Measurements from ENCODE around the gene B3GNT8. TPM values are rescaled to one million over a fixed set of nuclear protein-coding genes. Genes with fewer than 3 reads are reported as not detected.

Gene B3GNT8
- total and polyA plus RNA-seq, 2 of the 8 experiments (the other 6 are each of a cell fraction or from before 2014, with no cell fraction given), result 0.67 to 0.86 TPM

DNA sequence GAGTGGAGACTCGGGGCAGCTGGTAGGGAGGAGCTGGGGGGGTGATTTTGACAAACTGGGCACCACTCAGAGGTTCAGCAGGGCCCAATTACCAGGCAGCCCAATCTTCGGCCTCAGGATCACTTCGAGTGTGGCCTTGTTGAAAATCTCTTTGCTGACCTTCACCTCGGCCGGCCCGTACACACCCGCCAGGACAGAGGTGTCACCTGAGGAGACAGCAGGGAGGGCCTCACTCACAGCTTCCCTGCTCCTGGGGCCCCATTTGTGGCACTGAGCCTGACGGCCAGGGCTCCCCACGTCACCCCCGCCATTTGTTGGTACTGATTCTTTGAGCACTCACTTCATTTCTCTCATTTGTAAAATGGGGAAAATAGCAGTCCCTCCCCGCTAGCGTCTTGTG lies 34.4 kb downstream of the B3GNT8 start:
- WGBS, 2 experiments (ENCODE audit: extremely low coverage in 1 of 2, insufficient coverage in 1 of 2, insufficient read length in 1 of 2, insufficient replicate concordance in 2 of 2, low coverage in 1 of 2, low lambda C conversion rate in 2 of 2, missing lambda C conversion rate in 1 of 2), result 91% methylated on average over 12 of the region's 12 CpGs; no CpG with 5 or more reads in 1 of the 2 experiments
- no peaks in the 10 kb centered on the region for H3K9me3 ChIP-seq (ENCODE audit: insufficient read depth in 2 of 2, low read depth in 1 of 2, low read length in 1 of 2)
- H3K79me2 ChIP-seq (ENCODE audit: control insufficient read depth in 1 of 2, insufficient read depth in 2 of 2, low read length in 2 of 2), result peaks cover 0 to 19% of the 10 kb centered on the region in 2 experiments; a peak in 2 of 4 replicates
- H3K27ac ChIP-seq (ENCODE audit: low read depth, low read length), result no peak overlapping the region
- H2BK5ac ChIP-seq (ENCODE audit: low read depth, low read length), result no peak overlapping the region
- H2BK12ac ChIP-seq (ENCODE audit: low read depth, low read length), result no peak overlapping the region
- no peak overlapping the region for H3K23ac ChIP-seq (ENCODE audit: insufficient read length)
- H4K91ac ChIP-seq (replicated peaks; ENCODE audit: insufficient read length, low read length), result no peak overlapping the region
- H3K56ac ChIP-seq (replicated peaks; ENCODE audit: insufficient read length, low read depth, low read length), result no peak overlapping the region
- FAIRE-seq (no peak), DNase-seq (ENCODE audit: low read depth in 1 of 2, low spot score in 2 of 2) (no peak)
- no peak overlapping the region for H2AFZ ChIP-seq (ENCODE audit: low read length)
- no peak overlapping the region for H2AK5ac ChIP-seq (ENCODE audit: low read depth, low read length)
- H4K20me1 ChIP-seq (replicated peaks in 1 of 2; ENCODE audit: control insufficient read depth in 1 of 2, insufficient read depth in 2 of 2, low read length in 2 of 2), result peaks cover 0 to 6% of the 10 kb centered on the region in 2 experiments
- H3K4ac ChIP-seq (replicated peaks; ENCODE audit: insufficient read length, low read depth, low read length), result no peak overlapping the region
- no peak overlapping the region for H4K8ac ChIP-seq (ENCODE audit: extremely low read depth, insufficient read depth, low read length)
- no peak overlapping the region for H3K9ac ChIP-seq (replicated peaks in 1 of 4; ENCODE audit: extremely low read depth in 1 of 4, low read depth in 3 of 4, low read length in 3 of 4)
- TF ChIP-seq POU5F1 (IDR thresholded peaks at IDR 0.05; ENCODE audit: low read depth, low read length) (no peak), BCL11A (IDR thresholded peaks at IDR 0.05; ENCODE audit: low read depth in 2 of 2, low read length in 2 of 2) (no peak), SAP30 (IDR thresholded peaks at IDR 0.05; ENCODE audit: insufficient read depth, insufficient replicate concordance, low read length) (no peak), CHD2 (IDR thresholded peaks at IDR 0.05; ENCODE audit: low read length) (no peak)
- no peak overlapping the region for H2BK120ac ChIP-seq (replicated peaks; ENCODE audit: low read depth, low read length)
- H3K79me1 ChIP-seq (ENCODE audit: low read depth, low read length), result peaks cover 2% of the 10 kb centered on the region; the same call in 1 of the 2 replicates
- POLR2A ChIA-PET (ENCODE audit: partially characterized antibody), result interaction anchor here (0.6 to 1.5 kb wide), 6 partner anchors 9 to 480 kb away, joined by 3 to 6 read pairs (median 4); no protein-coding TSS in a partner anchor
- no peaks in the 10 kb centered on the region for H3K27me3 ChIP-seq (replicated peaks in 1 of 4; ENCODE audit: control insufficient read depth in 3 of 4, extremely low read depth in 1 of 4, insufficient read depth in 3 of 4, low read length in 3 of 4)
- no peak overlapping the region for H2BK20ac ChIP-seq (ENCODE audit: low read length)
- H3K4me3 ChIP-seq (ENCODE audit: extremely low read depth in 1 of 4, insufficient read depth in 2 of 4, low read depth in 3 of 4, low read length in 4 of 4), result no peak overlapping the region
- no peak overlapping the region for H3K18ac ChIP-seq (ENCODE audit: extremely low read depth, low read length)
- H3K14ac ChIP-seq (ENCODE audit: insufficient read length), result no peak overlapping the region
- peaks cover 6 to 25% (median 19%) of the 10 kb centered on the region in 4 experiments; a peak in 7 of 8 replicates for H3K36me3 ChIP-seq (ENCODE audit: control insufficient read depth in 2 of 4, insufficient read depth in 4 of 4, low read length in 3 of 4)
- H2BK15ac ChIP-seq (ENCODE audit: low read length), result no peak overlapping the region
- no peak overlapping the region for H4K5ac ChIP-seq (ENCODE audit: insufficient read length, low read depth, low read length)
- CTCF ChIA-PET (ENCODE audit: partially characterized antibody), result interaction anchor here (0.6 to 1.3 kb wide), 5 partner anchors 9 to 1713 kb away, joined by 3 read pairs; no protein-coding TSS in a partner anchor
- H3K4me2 ChIP-seq (ENCODE audit: insufficient read depth in 1 of 2, low read depth in 2 of 2, low read length in 2 of 2), result no peak overlapping the region
- peaks cover 4% of the 10 kb centered on the region for H3K23me2 ChIP-seq (ENCODE audit: low read depth, low read length)
- H3K4me1 ChIP-seq (replicated peaks in 1 of 4; ENCODE audit: control insufficient read depth in 3 of 4, insufficient read depth in 4 of 4, low read length in 3 of 4), result peaks cover 0 to 2% (median 0%) of the 10 kb centered on the region in 4 experiments; a peak in 3 of 7 replicates

All from H1 (cell line).